Testis (tissue), 3 donors: ENCODE data around the gene GPC6. TPM values are rescaled to one million over a fixed set of nuclear protein-coding genes. Genes with fewer than 3 reads are reported as not detected.

ENCODE experiments used
- DNase-seq: peaks from one replicate; pipeline ENCODE4 v3.0.0-alpha.2; 2019
- H3K27ac ChIP-seq, 2 donors: fragments of 200-600 bp; sonication (generic); one replicate each; pipeline ENCODE4 v1.5.1; 2019
- H3K27me3 ChIP-seq: fragments of 200-600 bp; sonication (generic); one replicate; pipeline ENCODE4 v1.5.1; 2019
- H3K36me3 ChIP-seq: fragments of 200-600 bp; sonication (generic); one replicate; pipeline ENCODE4 v1.5.1; 2017; ENCODE audit warnings: low read depth; ENCODE audit errors: missing control alignments
- H3K4me1 ChIP-seq: fragments of 200-600 bp; sonication (generic); one replicate; pipeline ENCODE4 v1.5.1; 2019
- H3K4me3 ChIP-seq, 2 donors: fragments of 200-600 bp; sonication (generic); one replicate each; pipeline ENCODE4 v1.5.1; 2017 to 2019
- H3K9me3 ChIP-seq: fragments of 200-600 bp; sonication (generic); one replicate; pipeline ENCODE4 v1.5.1; 2017
- CTCF ChIP-seq, 3 experiments: fragments of 450-650 bp in 2 of 3; fragments of 200-600 bp in 1 of 3; sonication (generic) in 1 of 3; IDR thresholded peaks; one replicate each; pipeline ENCODE4 v1.5.1; 2016 to 2019; ENCODE audit warnings: antibody characterized with exemption in 3 of 3, mild to moderate bottlenecking in 2 of 3, moderate library complexity in 1 of 3
- POLR2A ChIP-seq: fragments of 450-650 bp; IDR thresholded peaks from one replicate; pipeline ENCODE4 v1.6.1; 2017; ENCODE audit warnings: antibody characterized with exemption, mild to moderate bottlenecking, moderate library complexity
- WGBS, 2 donors: methylation state at CpG; one replicate each; pipeline ENCODE4 v1.1.5; 2018; 5-methylcytosine and 5-hydroxymethylcytosine counted together
- intact Hi-C: fragments of 100-400 bp; cut with DNase I; formaldehyde crosslinking; loops from one replicate; pipeline ENCODE4 v1.15.1; 2023; ENCODE audit warnings: low total_unique reads
- polyA plus RNA-seq: library from polyadenylated mRNA; stranded (reverse); fragments of 350-450 nt; fragmentation: Illumina TruSeq; extraction: RNeasy Lipid Tissue Mini Kit (QIAGEN cat#74804); gene quantifications from one replicate; pipeline ENCODE4 v1.2.3, GENCODE V29; 2014; ENCODE audit warnings: low read depth, low replicate concordance; ENCODE audit not compliant: insufficient read depth
- total RNA-seq, 2 donors: library from RNA; depleted of rRNA; stranded (reverse); fragments of >200 nt; gene quantifications; one replicate each; pipeline ENCODE4 v1.2.3, GENCODE V29; 2016

GPC6 gene
- total and polyA plus RNA-seq, 3 donors from 2014 or later = 2.2 to 6.9 (median 4.3) TPM

- 77 to 80% methylated on average over 1 of the region's 1 CpG for WGBS, 2 donors
- Histone ChIP-seq H3K27me3 (no peaks in the 10 kb centered on the region), H3K4me3 (no peak overlapping the region), H3K9me3 (no peaks in the 10 kb centered on the region), H3K4me1 (no peaks in the 10 kb centered on the region), H3K36me3 (no peaks in the 10 kb centered on the region), H3K27ac (no peak overlapping the region)
- intact Hi-C loops = no loop called here
- DNase-seq = no peak
- TF ChIP-seq POLR2A (no peak), CTCF (IDR thresholded peaks at IDR 0.05) (no peak)
These were observed 700.8 kb downstream of the GPC6 start for GRCh38 chr13:93927431-93927830.

GRCh38 chr13:93932901-93933300 lies 706.3 kb downstream of the GPC6 start:
- WGBS, 2 donors = 83 to 94% methylated on average over 3 of the region's 3 CpGs
- intact Hi-C loops = no loop called here

GRCh38 chr13:93936901-93937300 lies 710.3 kb downstream of the GPC6 start:
- 88 to 93% methylated on average over 4 of the region's 4 CpGs for WGBS, 2 donors
- Histone ChIP-seq H3K27ac (no peak overlapping the region), H3K9me3 (no peaks in the 10 kb centered on the region), H3K4me3 (no peak overlapping the region), H3K4me1 (no peaks in the 10 kb centered on the region), H3K27me3 (no peaks in the 10 kb centered on the region), H3K36me3 (no peaks in the 10 kb centered on the region)
- TF ChIP-seq POLR2A (no peak), CTCF (IDR thresholded peaks at IDR 0.05) (no peak)
- no peak for DNase-seq
- intact Hi-C loops = no loop called here

More at GRCh38 chr13:93932901-93933300, 706.3 kb downstream of the GPC6 start:
- Histone ChIP-seq H3K4me1 (no peaks in the 10 kb centered on the region), H3K4me3 (no peak overlapping the region), H3K36me3 (no peaks in the 10 kb centered on the region), H3K27me3 (no peaks in the 10 kb centered on the region), H3K27ac (no peak overlapping the region), H3K9me3 (no peaks in the 10 kb centered on the region)
- no peak for DNase-seq
- TF ChIP-seq CTCF (IDR thresholded peaks at IDR 0.05) (no peak), POLR2A (no peak)

- 55 to 58% methylated on average over 2 of the region's 2 CpGs for WGBS, 2 donors
- intact Hi-C loops = no loop called here
- Histone ChIP-seq H3K4me3 (no peak overlapping the region), H3K36me3 (no peaks in the 10 kb centered on the region), H3K9me3 (no peaks in the 10 kb centered on the region), H3K27ac (no peak overlapping the region), H3K27me3 (no peaks in the 10 kb centered on the region), H3K4me1 (no peaks in the 10 kb centered on the region)
- TF ChIP-seq POLR2A (no peak), CTCF (IDR thresholded peaks at IDR 0.05) (no peak)
- no peak for DNase-seq
These were observed 714.8 kb downstream of the GPC6 start for GRCh38 chr13:93941444-93941843.

GRCh38 chr13:93942016-93942415 lies 715.4 kb downstream of the GPC6 start:
- DNase-seq = no peak
- no peak overlapping the region for H3K4me3 ChIP-seq
- H3K27ac ChIP-seq = no peak overlapping the region
- WGBS, 2 donors = 91 to 97% methylated on average over 3 of the region's 3 CpGs
- no peaks in the 10 kb centered on the region for H3K9me3 ChIP-seq
- no peaks in the 10 kb centered on the region for H3K4me1 ChIP-seq
- intact Hi-C loops = no loop called here
- no peak for TF ChIP-seq POLR2A
- no peak for TF ChIP-seq CTCF (IDR thresholded peaks at IDR 0.05)
- H3K27me3 ChIP-seq = no peaks in the 10 kb centered on the region
- no peaks in the 10 kb centered on the region for H3K36me3 ChIP-seq
